Measurements from ENCODE around the gene KSR1. TPM values are rescaled to one million over a fixed set of nuclear protein-coding genes. Genes with fewer than 3 reads are reported as not detected.

The KSR1 gene
- polyA plus RNA-seq = 9.2 and 13.7 TPM in 2 replicates
- polyA minus RNA-seq = 21.7 and 27.4 TPM in 2 replicates

GRCh38 chr17:27455914-27456680 is at the start of gene KSR1:
KSR1 (plus strand) TSS chr17:27456448; CDS start chr17:27456644, 196 bp downstream.
- Histone ChIP-seq H3K9ac (ENCODE audit: low read length) (peak within 1 kb of the TSS; percentile 73), H3K4me3 (ENCODE audit: low read length) (peak within 1 kb of the TSS; percentile 74), H3K79me2 (replicated peaks; ENCODE audit: insufficient read depth, low read length) (peaks cover 25% of the 10 kb centered on the region), H3K27me3 (ENCODE audit: insufficient read depth, low read depth, low read length) (no peaks in the 10 kb centered on the region), H3K9me3 (ENCODE audit: low read length) (no peaks in the 10 kb centered on the region), H3F3A (ENCODE audit: insufficient read depth, low read length, poor library complexity, severe bottlenecking) (no peaks in the 10 kb centered on the region), H3K4me2 (ENCODE audit: low read length) (peak within 1 kb of the TSS; percentile 79), H4K20me1 (ENCODE audit: insufficient read depth) (no peaks in the 10 kb centered on the region), H3K36me3 (ENCODE audit: insufficient read depth, low read length) (no peaks in the 10 kb centered on the region), H2AFZ (ENCODE audit: low read depth, low read length) (peak within 1 kb of the TSS; percentile 37), H3K27ac (ENCODE audit: low read length) (peak within 1 kb of the TSS; percentile 58), H3K9me2 (ENCODE audit: insufficient read depth, low read length) (no peaks in the 10 kb centered on the region)
- TF ChIP-seq SMC3 (conservative IDR thresholded peaks at IDR 0.05; ENCODE audit: poor library complexity) (peak; percentile 78), RAD21 (conservative IDR thresholded peaks at IDR 0.05) (peak; percentile 66), TAF1 (IDR thresholded peaks at IDR 0.05; ENCODE audit: low read depth) (peak; percentile 59), REST (IDR thresholded peaks at IDR 0.05; ENCODE audit: borderline replicate concordance) (no peak), POLR2AphosphoS5 (IDR thresholded peaks at IDR 0.05) (peak; percentile 32), EZH2 (IDR thresholded peaks at IDR 0.05; ENCODE audit: borderline replicate concordance, insufficient read depth, low read length, poor library complexity, severe bottlenecking) (no peak), MXI1 (conservative IDR thresholded peaks at IDR 0.05; ENCODE audit: poor library complexity, severe bottlenecking) (peak; percentile 70), EP300 (conservative IDR thresholded peaks at IDR 0.05; ENCODE audit: poor library complexity, severe bottlenecking) (peak; percentile 45), CTCF (IDR thresholded peaks at IDR 0.05; ENCODE audit: poor library complexity, severe bottlenecking) (peak; percentile 88)

DNA sequence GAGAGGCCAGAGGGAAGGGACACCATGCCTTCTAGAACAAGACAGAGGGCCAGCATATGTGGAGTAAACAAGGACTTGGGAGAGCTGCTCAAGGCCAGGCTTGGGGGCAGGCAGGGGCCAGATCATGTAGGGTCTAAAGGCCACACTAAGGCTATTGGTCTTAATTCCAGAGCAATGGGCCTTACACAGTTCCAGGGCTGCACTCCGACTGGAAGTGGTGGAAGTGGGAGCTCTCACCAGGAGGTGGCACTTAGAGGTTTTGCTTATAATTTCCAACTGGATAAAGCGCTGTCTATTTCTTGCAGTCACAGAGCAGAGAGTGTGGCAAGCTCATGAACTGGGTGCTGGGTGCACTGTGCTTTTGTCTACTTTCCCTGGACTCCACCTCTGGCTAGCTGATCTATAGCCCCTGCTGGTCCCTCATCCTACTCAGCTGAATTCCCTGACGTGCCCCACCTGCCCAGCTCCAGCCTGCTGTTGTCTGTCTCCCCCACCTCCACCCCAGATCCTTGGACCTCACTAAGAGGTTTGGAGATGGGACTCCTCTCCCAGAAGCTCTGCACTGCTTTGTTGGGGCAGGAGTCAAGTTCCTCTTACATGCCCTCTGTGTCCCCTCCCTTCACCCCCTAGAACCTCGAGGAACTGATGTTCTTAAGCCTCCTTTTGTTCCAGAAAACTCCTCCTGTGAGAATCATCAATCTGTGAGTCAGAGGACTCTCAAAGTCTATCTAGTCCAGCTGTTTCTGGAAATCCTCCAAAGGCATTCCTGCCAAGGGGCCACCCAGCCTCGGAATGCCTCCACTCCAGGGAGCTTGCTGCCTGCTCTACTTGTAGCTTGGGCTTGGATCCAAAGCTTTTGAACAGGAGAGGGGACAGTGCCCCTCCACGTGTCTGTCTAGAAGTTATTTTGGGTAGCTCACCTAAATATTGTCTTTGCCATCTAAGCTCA is 48.1 kb upstream of the KSR1 start:
- H2AFZ ChIP-seq (ENCODE audit: low read depth, low read length) = no peak overlapping the region
- H3K9me3 ChIP-seq (ENCODE audit: low read length) = no peaks in the 10 kb centered on the region
- H3K4me2 ChIP-seq (ENCODE audit: low read length) = no peak overlapping the region
- no peak overlapping the region for H3K4me3 ChIP-seq (ENCODE audit: low read length)
- TF ChIP-seq SMC3 (conservative IDR thresholded peaks at IDR 0.05; ENCODE audit: poor library complexity) (no peak), EZH2 (IDR thresholded peaks at IDR 0.05; ENCODE audit: borderline replicate concordance, insufficient read depth, low read length, poor library complexity, severe bottlenecking) (no peak), REST (IDR thresholded peaks at IDR 0.05; ENCODE audit: borderline replicate concordance) (no peak), TAF1 (IDR thresholded peaks at IDR 0.05; ENCODE audit: low read depth) (no peak), POLR2AphosphoS5 (IDR thresholded peaks at IDR 0.05) (no peak), CTCF (IDR thresholded peaks at IDR 0.05; ENCODE audit: poor library complexity, severe bottlenecking) (no peak), MXI1 (conservative IDR thresholded peaks at IDR 0.05; ENCODE audit: poor library complexity, severe bottlenecking) (no peak), EP300 (conservative IDR thresholded peaks at IDR 0.05; ENCODE audit: poor library complexity, severe bottlenecking) (no peak), RAD21 (conservative IDR thresholded peaks at IDR 0.05) (no peak)
- H3K9ac ChIP-seq (ENCODE audit: low read length) = no peak overlapping the region
- no peak overlapping the region for H3K27ac ChIP-seq (ENCODE audit: low read length)
- H3K36me3 ChIP-seq (ENCODE audit: insufficient read depth, low read length) = no peaks in the 10 kb centered on the region
- no peaks in the 10 kb centered on the region for H3F3A ChIP-seq (ENCODE audit: insufficient read depth, low read length, poor library complexity, severe bottlenecking)
- H3K9me2 ChIP-seq (ENCODE audit: insufficient read depth, low read length) = no peaks in the 10 kb centered on the region
- no peaks in the 10 kb centered on the region for H3K79me2 ChIP-seq (replicated peaks; ENCODE audit: insufficient read depth, low read length)
- no peaks in the 10 kb centered on the region for H4K20me1 ChIP-seq (ENCODE audit: insufficient read depth)
- H3K27me3 ChIP-seq (ENCODE audit: insufficient read depth, low read depth, low read length) = no peaks in the 10 kb centered on the region
